ENCODE measurements around the gene NAA10.

The NAA10 gene

GRCh38 chrX:153927922-153928760, 6.7 kb downstream of the NAA10 start:
- H3K56ac ChIP-seq (ENCODE audit: low read length), result peak overlapping the region; percentile 97
- no peaks in the 10 kb centered on the region for H3K27me3 ChIP-seq (ENCODE audit: insufficient read depth, low read length, poor library complexity)
- peak overlapping the region; percentile 76 for H2BK5ac ChIP-seq (ENCODE audit: low read length)
- no peaks in the 10 kb centered on the region for H3K36me3 ChIP-seq (ENCODE audit: control insufficient read depth, insufficient read depth, low read length)
- peak overlapping the region; percentile 83 for H3K4ac ChIP-seq (ENCODE audit: low read depth, low read length)
- H2AK5ac ChIP-seq (ENCODE audit: low read length), result no peak overlapping the region
- no CpG with 5 or more reads among the region's 76 CpGs for WGBS (ENCODE audit: extremely low coverage, insufficient coverage, low lambda C conversion rate)
- no peaks in the 10 kb centered on the region for H3K79me2 ChIP-seq (ENCODE audit: control insufficient read depth, insufficient read depth, low read length)
- H2BK120ac ChIP-seq (ENCODE audit: low read depth, low read length), result no peak overlapping the region
- no peak overlapping the region for H3K23ac ChIP-seq (ENCODE audit: low read length)
- DNase-seq, result peak; percentile 98
- peak overlapping the region; percentile 96 for H3K18ac ChIP-seq (ENCODE audit: low read length)
- peak overlapping the region; percentile 23 for H4K5ac ChIP-seq (ENCODE audit: low read length)
- peak overlapping the region; percentile 64 for H3K4me2 ChIP-seq (ENCODE audit: low read length)
- H3K27ac ChIP-seq (ENCODE audit: low read depth, low read length), result peak overlapping the region; percentile 96
- H4K8ac ChIP-seq (ENCODE audit: low read depth, low read length), result no peak overlapping the region
- H3K4me3 ChIP-seq (ENCODE audit: low read length), result peak overlapping the region; percentile 34
- peaks cover 1% of the 10 kb centered on the region for H3K79me1 ChIP-seq (ENCODE audit: low read length)
- no peak overlapping the region for H2BK15ac ChIP-seq (replicated peaks; ENCODE audit: low read depth)
- H3K4me1 ChIP-seq (ENCODE audit: control insufficient read depth, low read depth, low read length), result peaks cover 3% of the 10 kb centered on the region
- peak overlapping the region; percentile 94 for H3K9ac ChIP-seq (ENCODE audit: low read length)

DNA sequence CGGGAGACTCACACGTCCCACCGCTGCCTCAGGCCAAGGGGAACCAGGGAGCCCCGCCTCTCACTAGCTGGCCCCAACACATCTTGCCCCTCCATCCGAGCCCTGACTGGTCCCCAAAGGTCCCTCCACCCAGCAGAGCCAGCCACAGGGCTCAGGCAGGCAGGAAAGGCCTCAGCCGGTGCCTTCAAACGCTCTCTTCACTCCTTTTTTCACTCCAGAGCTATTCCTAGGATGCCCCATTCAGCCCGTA, 7.2 kb downstream of the NAA10 start:
- H2BK120ac ChIP-seq (ENCODE audit: low read depth, low read length), result no peak overlapping the region
- no CpG with 5 or more reads among the region's 8 CpGs for WGBS (ENCODE audit: extremely low coverage, insufficient coverage, low lambda C conversion rate)
- H3K4ac ChIP-seq (ENCODE audit: low read depth, low read length), result peak overlapping the region; percentile 83

GRCh38 chrX:153926858-153927671, 7.8 kb downstream of the NAA10 start:
- Histone ChIP-seq H3K79me1 (ENCODE audit: low read length) (peaks cover 1% of the 10 kb centered on the region), H3K18ac (ENCODE audit: low read length) (peak overlapping the region; percentile 96), H3K9ac (ENCODE audit: low read length) (peak overlapping the region; percentile 94), H4K5ac (ENCODE audit: low read length) (no peak overlapping the region), H3K27ac (ENCODE audit: low read depth, low read length) (peak overlapping the region; percentile 96), H2BK5ac (ENCODE audit: low read length) (peak overlapping the region; percentile 76), H4K8ac (ENCODE audit: low read depth, low read length) (no peak overlapping the region), H3K27me3 (ENCODE audit: insufficient read depth, low read length, poor library complexity) (no peaks in the 10 kb centered on the region), H3K36me3 (ENCODE audit: control insufficient read depth, insufficient read depth, low read length) (no peaks in the 10 kb centered on the region), H2BK15ac (replicated peaks; ENCODE audit: low read depth) (no peak overlapping the region), H3K4me3 (ENCODE audit: low read length) (no peak overlapping the region), H2AK5ac (ENCODE audit: low read length) (no peak overlapping the region), H3K4me2 (ENCODE audit: low read length) (peak overlapping the region; percentile 64), H3K4ac (ENCODE audit: low read depth, low read length) (peak overlapping the region; percentile 83), H3K79me2 (ENCODE audit: control insufficient read depth, insufficient read depth, low read length) (no peaks in the 10 kb centered on the region), H3K23ac (ENCODE audit: low read length) (no peak overlapping the region), H3K56ac (ENCODE audit: low read length) (peak overlapping the region; percentile 97), H3K4me1 (ENCODE audit: control insufficient read depth, low read depth, low read length) (peaks cover 3% of the 10 kb centered on the region), H2BK120ac (ENCODE audit: low read depth, low read length) (no peak overlapping the region)
- DNase-seq, result no peak
- no CpG with 5 or more reads among the region's 31 CpGs for WGBS (ENCODE audit: extremely low coverage, insufficient coverage, low lambda C conversion rate)

More for the DNA sequence above, 7.2 kb downstream of the NAA10 start:
- Histone ChIP-seq H2BK15ac (replicated peaks; ENCODE audit: low read depth) (no peak overlapping the region), H3K4me2 (ENCODE audit: low read length) (peak overlapping the region; percentile 64), H3K27me3 (ENCODE audit: insufficient read depth, low read length, poor library complexity) (no peaks in the 10 kb centered on the region), H4K5ac (ENCODE audit: low read length) (peak overlapping the region; percentile 23), H4K8ac (ENCODE audit: low read depth, low read length) (no peak overlapping the region), H3K36me3 (ENCODE audit: control insufficient read depth, insufficient read depth, low read length) (no peaks in the 10 kb centered on the region), H3K9ac (ENCODE audit: low read length) (peak overlapping the region; percentile 94), H3K27ac (ENCODE audit: low read depth, low read length) (peak overlapping the region; percentile 96), H3K23ac (ENCODE audit: low read length) (no peak overlapping the region), H3K4me3 (ENCODE audit: low read length) (peak overlapping the region; percentile 34), H3K56ac (ENCODE audit: low read length) (peak overlapping the region; percentile 97), H3K79me2 (ENCODE audit: control insufficient read depth, insufficient read depth, low read length) (no peaks in the 10 kb centered on the region), H3K4me1 (ENCODE audit: control insufficient read depth, low read depth, low read length) (peaks cover 3% of the 10 kb centered on the region), H3K18ac (ENCODE audit: low read length) (peak overlapping the region; percentile 96), H2AK5ac (ENCODE audit: low read length) (no peak overlapping the region), H2BK5ac (ENCODE audit: low read length) (peak overlapping the region; percentile 76), H3K79me1 (ENCODE audit: low read length) (peaks cover 1% of the 10 kb centered on the region)
- no peak for DNase-seq

GRCh38 chrX:153926552-153926857, 8.3 kb downstream of the NAA10 start:
- Histone ChIP-seq H3K79me1 (ENCODE audit: low read length) (peaks cover 1% of the 10 kb centered on the region), H2BK15ac (replicated peaks; ENCODE audit: low read depth) (peak overlapping the region; percentile 10), H3K4ac (ENCODE audit: low read depth, low read length) (peak overlapping the region; percentile 77), H3K79me2 (ENCODE audit: control insufficient read depth, insufficient read depth, low read length) (no peaks in the 10 kb centered on the region), H3K4me3 (ENCODE audit: low read length) (no peak overlapping the region), H3K18ac (ENCODE audit: low read length) (peak overlapping the region; percentile 56), H3K9ac (ENCODE audit: low read length) (peak overlapping the region; percentile 87), H4K8ac (ENCODE audit: low read depth, low read length) (no peak overlapping the region), H2AK5ac (ENCODE audit: low read length) (no peak overlapping the region), H3K23ac (ENCODE audit: low read length) (no peak overlapping the region), H3K27me3 (ENCODE audit: insufficient read depth, low read length, poor library complexity) (no peaks in the 10 kb centered on the region), H3K36me3 (ENCODE audit: control insufficient read depth, insufficient read depth, low read length) (no peaks in the 10 kb centered on the region), H3K4me2 (ENCODE audit: low read length) (peak overlapping the region; percentile 36), H3K56ac (ENCODE audit: low read length) (peak overlapping the region; percentile 97), H3K4me1 (ENCODE audit: control insufficient read depth, low read depth, low read length) (peaks cover 3% of the 10 kb centered on the region), H3K27ac (ENCODE audit: low read depth, low read length) (peak overlapping the region; percentile 96), H2BK120ac (ENCODE audit: low read depth, low read length) (no peak overlapping the region), H4K5ac (ENCODE audit: low read length) (no peak overlapping the region), H2BK5ac (ENCODE audit: low read length) (no peak overlapping the region)
- DNase-seq, result peak; percentile 77
- no CpG with 5 or more reads among the region's 4 CpGs for WGBS (ENCODE audit: extremely low coverage, insufficient coverage, low lambda C conversion rate)

DNA sequence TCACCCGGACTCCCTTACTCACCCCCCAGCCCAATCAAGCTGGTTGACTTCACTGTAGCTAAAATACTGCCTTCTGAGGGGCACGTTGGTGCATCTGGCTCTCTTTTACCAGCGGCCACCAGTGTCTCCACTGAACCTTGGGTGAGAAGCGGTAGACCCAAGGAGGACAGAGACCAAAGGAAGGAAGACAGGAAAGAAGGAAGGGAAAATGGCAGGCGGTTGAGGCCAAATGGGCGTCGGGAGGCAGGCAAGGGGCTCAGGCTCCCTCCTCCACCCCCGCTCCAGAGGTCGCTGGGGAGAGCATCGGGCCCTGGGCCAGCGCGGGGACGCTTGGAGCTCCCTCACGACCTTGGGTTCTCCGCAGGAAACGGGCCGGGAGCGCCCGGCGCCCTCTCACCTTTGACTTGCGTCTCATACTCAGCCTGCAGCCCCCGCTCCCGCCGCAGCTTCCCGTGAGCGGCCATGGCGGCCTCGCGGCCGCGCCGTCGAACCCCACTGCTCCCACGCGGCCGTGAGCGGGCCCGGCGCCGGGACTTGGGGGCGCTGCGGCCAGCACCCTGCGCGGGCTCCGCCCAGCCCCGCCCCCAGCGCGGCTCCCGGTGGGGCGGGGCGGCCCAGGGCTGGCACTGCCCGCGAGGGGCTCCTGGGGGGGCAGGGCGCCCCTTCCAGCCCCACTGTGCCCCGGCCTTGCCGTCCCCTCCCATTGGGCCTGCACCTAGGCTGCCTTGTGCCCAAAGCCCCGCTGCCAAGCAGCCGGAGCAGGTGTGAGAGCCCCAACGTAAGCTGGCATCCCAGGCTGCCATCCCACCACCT, 8.9 kb downstream of the NAA10 start, which contains the start of gene ARHGAP4:
TSS of gene ARHGAP4 (minus strand) at position 526 of the 813 bp plus-strand sequence. CDS start at position 464, 62 bp downstream.
- Histone ChIP-seq H3K36me3 (ENCODE audit: control insufficient read depth, insufficient read depth, low read length) (no peaks in the 10 kb centered on the region), H2BK15ac (replicated peaks; ENCODE audit: low read depth) (peak within 1 kb of the TSS; percentile 10), H3K79me2 (ENCODE audit: control insufficient read depth, insufficient read depth, low read length) (no peaks in the 10 kb centered on the region), H3K56ac (ENCODE audit: low read length) (peak within 1 kb of the TSS; percentile 97), H3K4ac (ENCODE audit: low read depth, low read length) (peak within 1 kb of the TSS; percentile 77), H2AK5ac (ENCODE audit: low read length) (no peak within 1 kb of the TSS), H3K79me1 (ENCODE audit: low read length) (peaks cover 1% of the 10 kb centered on the region), H3K27me3 (ENCODE audit: insufficient read depth, low read length, poor library complexity) (no peaks in the 10 kb centered on the region), H3K18ac (ENCODE audit: low read length) (peak within 1 kb of the TSS; percentile 56), H3K23ac (ENCODE audit: low read length) (no peak within 1 kb of the TSS), H3K27ac (ENCODE audit: low read depth, low read length) (peak within 1 kb of the TSS; percentile 96), H3K4me3 (ENCODE audit: low read length) (peak within 1 kb of the TSS; percentile 32), H2BK120ac (ENCODE audit: low read depth, low read length) (no peak within 1 kb of the TSS), H3K9ac (ENCODE audit: low read length) (peak within 1 kb of the TSS; percentile 94), H3K4me2 (ENCODE audit: low read length) (peak within 1 kb of the TSS; percentile 64), H2BK5ac (ENCODE audit: low read length) (no peak within 1 kb of the TSS), H4K5ac (ENCODE audit: low read length) (no peak within 1 kb of the TSS), H4K8ac (ENCODE audit: low read depth, low read length) (no peak within 1 kb of the TSS), H3K4me1 (ENCODE audit: control insufficient read depth, low read depth, low read length) (peaks cover 3% of the 10 kb centered on the region)
- peak; percentile 73 for DNase-seq
- no CpG with 5 or more reads among the region's 59 CpGs for WGBS (ENCODE audit: extremely low coverage, insufficient coverage, low lambda C conversion rate)

All from mesendoderm (in vitro differentiated cells).